Measurements from ENCODE around the gene PRKACA.
"Not testable (repeated sequence)": the region's sequence is repeated elsewhere in the genome, so short reads cannot be mapped to it uniquely, and the experiment has no call there.

The PRKACA gene

DNA sequence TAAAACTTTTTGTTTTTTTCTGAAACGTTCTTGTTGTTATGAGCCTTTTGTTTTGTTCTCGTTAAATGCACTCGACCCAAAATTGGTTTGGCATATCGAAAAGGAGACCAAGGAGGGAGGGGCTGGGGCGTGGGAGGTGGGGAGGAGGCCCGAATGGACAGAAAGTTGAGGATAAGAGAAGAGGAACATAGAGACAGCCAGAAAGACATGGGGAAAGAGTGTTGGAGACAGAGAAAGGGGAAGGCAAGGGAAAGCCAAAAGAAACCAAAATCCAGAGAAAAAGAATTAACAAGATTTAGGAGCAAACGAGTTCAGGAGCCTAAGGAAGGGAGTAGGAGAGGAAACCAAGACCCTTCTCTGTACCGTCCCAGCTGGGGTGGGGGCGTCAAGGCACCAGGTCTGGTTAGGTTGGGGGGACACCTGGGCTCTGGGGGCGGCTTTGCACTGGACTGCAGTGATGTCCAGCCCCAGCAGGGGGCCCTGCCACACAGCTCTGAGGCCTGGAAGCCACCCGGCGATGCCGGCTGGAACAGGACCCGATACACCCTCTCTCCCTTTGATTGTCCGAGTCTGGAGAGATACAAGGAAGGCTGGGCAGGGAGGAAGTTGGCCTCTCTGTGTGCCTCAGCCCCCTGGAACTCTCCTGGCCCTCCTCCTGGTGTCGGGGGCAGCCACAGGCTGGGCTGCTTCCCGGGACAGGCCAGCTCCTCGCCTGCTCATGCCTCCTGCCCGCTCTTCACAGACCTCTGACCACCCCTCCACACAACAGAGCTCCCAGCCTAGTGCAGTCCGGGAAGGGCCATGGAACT lies 30.4 kb upstream of the PRKACA start:
- peak; percentile 50 for DNase-seq

DNA sequence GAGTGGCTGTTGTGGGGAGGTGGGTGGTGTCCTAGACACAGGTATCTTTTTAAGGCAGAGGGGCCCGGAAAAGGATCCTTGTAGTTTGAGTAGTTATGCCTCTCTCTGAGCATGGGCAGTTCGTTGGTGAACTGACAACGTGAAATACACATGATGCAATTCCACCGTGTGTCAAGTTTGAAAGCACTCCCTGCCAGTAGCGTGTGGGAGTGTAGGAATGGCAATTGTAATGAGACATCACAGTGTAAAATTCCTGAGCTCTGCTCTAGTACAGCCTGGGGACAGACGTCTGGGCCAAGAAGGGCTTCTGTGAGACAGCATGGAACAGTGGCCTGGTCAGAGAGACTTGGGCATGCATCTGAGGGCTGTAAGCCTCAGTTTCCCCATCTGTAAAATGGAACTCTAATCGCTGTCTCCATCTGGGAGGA lies 29.2 kb upstream of the PRKACA start:
- no peak for DNase-seq

DNA sequence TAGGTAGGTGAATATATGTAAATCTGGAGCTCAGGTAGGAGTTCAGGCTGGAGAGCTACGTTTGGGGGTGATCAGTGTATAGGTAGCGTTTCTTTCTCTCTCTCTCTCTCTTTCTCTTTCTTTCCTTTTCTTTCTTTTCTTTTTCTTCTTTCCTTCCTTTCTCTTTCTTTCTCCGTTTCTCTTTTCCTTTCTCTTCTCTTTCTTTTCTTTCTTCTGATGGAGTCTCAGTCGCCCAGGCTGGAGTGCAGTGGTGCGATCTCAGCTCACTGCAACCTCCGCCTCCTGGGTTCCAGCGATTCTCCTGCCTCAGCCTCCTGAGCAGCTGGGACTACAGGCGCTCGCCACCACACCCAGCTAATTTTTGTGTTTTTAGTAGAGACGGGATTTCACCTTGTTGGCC lies 28.6 kb upstream of the PRKACA start:
- not testable (repeated sequence) for DNase-seq

DNA sequence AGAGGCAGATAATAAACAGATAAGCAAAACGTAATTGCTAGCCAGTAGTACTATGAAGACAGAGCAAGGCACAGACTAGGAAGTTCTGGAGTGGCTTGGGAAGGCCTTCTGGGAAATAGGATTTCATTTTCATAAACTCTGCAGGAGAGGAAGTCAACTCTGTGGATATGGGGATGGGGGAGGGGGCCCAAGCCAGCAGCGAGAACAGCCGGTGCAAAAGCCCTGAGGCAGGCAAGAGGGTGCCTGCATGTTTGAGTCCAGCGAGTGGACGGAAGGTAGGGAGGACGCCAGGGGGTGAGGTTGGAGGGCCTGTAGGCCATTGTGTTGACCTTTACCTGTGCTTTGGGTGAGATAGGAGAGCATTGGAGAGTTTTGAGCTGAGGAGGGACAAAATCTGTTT lies 27.8 kb upstream of the PRKACA start:
- DNase-seq: no peak

DNA sequence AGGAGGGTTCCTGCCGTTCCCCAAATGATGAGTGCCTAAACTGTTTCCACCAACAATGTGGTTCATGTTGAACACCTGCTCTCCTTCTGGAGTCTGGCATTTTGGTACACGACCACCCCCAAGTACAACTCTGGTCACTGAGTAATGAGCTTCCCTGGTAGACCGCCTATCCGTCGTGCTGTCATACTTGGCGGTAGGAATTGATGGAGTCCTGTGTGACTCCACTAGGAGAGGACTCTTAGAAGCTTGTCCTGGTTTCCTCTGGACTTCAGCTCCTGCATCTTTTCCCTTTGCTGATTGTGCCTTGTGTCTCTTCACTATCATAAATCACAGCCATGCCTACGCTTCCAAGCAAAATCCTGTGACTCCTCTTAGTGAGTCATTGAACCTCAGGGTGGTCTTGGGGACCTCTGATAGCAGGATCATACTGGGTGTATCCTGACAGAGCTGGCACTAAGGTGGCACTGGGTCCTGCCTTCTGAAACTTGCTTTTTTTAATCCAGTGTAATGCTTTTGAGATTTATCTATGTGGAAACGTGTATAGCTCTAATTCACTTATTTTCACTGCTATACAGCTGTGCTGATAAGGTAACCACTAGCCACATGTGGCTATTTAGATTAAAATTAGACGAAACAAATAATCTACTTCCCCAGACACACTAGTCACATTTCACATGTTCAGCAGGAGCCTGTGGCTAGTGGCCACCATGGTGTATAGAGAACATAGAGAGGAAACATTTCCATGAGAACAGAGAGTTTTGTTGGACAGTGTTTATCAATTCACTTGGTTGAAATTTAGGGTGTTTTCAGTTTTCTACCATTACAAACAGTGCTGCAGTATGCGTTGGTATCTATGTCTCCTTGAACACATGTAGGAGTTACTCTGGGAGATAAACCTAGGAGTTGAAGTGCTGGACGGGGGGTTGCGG lies 25.0 kb upstream of the PRKACA start:
- DNase-seq: no peak

DNA sequence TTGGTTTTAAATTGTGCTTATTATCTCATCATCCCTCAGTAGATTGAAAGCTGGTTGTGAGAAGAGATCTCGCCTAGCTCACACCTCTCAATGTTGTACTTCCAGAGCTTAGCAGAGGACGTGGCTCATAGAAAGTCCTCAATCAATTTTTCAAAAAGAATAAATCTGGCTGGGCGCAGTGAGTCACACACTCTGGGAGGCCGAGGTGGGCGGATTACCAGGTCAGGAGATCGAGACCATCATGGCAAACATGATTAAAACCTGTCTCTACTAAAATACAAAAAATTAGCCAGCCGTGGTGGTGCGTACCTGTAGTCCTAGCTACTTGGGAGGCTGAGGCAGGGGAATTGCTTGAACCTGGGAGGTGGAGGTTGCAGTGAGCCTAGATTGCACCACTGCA lies 23.5 kb upstream of the PRKACA start:
- no peak for DNase-seq

DNA sequence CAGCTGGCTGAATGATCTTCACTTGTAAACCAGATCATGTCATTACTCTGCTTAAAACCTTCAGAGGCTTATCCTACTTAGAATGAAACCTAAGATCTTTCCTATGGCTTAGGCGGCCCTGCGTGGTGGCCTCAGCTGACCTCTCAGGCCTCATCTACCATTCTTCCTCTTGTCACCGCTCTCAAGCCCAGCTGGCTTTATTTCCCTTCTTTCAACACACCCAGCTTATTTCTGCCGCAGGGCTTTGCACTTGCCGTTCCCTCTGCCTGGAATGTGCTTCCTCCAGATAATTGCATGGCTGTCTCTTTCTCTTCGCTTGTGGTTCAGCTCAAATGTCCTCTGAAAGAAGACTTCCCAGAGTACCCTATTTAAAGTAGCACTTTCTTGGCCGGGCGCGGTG lies 22.4 kb upstream of the PRKACA start:
- no peak for DNase-seq

DNA sequence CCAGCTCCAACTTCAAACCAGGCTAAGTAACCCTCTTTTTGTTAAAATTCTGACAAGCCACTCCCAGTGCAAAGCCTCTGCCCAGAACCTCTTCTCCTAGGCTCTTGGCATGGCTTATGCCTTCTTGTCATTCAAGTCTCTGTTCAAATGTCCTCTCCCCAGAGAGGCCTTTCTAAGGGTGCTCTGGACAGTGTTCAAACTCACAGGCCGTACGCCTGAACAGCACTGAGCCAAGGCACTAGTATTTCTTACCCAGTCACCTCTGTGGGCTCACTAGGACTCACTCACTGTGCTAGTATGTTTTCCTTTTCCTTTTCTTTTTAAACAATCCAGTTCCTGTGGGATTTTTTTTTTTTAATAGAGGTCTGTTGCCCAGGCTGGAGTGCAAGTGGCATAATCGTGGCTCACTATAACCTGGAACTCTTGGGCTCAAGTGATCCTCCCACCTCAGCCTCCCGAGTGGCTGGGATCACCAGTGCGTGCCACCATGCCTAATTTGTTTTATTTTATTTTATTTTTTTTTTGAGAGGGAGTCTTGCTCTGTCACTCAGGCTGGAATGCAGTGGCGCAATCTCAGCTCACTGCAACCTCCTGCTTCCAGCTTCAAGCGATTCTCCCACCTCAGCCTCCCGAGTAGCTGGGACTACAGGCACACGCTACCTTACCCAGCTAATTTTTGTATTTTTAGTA lies 21.2 kb upstream of the PRKACA start:
- no peak for DNase-seq

DNA sequence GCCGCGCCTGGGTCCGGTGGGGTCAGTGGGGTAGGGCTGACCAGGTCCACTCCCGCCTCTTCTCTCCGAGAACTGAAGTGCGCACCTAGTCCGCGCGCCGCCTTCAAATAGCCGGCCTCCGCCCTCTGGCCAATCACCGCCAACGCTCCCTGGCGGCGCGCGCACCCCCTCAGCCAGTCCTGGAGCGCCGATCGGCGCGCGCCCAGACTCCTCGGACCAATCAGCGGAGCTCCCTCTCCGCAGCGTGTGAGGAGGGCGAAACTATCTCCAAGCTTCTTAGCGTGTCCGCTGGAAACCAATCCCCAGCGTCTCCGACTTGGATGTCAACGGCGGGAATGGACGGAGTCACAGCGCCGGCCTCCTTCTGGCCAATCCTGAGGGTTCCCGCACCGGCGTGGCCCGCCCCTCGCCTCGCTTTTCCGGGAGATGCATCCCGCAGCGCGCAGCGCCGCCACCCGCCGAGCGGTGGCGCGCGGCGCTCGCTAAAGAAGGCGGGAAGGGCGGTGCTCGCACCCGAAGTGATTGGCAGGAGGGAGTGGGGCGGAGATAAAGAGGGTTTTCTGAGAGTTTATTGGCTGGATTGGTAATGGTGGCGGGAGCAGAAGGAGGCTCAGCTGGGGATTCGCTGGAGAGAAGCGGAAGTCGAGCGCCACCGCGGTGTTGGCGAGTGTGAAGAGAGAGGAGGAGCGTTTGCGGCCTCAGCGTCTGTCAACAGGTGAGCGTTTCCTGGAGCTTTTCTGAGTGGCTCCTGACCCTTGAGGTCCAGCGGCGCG lies 19.1 kb upstream of the PRKACA start, which contains the start of gene ASF1B:
Gene ASF1B, minus strand, starts transcription at position 81 of the 773 bp plus-strand sequence. CDS start 133 bp downstream, outside the sequence.
- DNase-seq: peak; percentile 100

DNA sequence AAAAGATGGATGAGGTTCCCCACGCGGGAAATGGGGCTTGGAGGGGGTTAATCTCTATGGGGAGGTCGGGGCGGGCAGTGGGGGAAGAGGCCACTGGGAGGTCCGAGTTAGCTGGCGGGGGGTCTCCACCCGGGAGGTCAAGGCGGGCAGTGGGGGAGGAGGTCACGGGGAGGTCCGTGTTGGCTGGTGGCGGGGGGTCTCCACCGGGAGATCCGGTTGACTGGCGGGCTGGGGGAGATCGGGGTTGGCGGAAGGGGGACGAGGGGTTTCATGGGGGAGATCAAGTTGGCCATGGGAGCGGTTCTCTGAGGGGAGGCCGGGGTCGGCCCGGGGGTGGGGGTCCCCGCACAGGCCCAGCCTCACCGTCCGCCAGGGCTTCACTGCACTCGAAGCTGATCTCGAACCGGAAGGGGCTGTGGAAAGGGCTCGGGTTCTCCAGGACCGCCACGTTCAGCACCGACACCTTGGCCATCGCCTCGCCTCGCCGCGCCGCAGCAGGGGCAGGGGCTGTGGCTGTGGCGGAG lies 18.5 kb upstream of the PRKACA start:
- no peak for DNase-seq

DNA sequence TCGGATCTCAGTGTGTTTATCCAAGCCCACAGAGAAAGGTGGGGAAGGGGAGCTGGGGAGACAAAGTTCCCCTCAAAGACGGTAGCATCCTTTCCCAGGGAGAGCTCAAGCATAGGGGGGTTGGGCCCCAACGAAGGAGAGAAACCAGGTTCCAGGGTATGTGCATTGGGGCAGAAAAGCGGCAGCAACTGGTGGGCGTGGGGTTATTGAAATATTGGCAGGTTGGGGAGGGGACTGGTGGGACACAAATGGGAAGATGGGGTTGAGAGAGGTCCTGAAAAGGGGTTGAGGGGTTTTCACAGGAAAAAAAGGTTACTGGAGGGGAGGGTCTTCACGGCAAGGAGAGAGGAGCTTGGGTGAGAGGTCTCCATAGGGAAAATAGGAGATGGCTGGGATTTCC lies 17.8 kb upstream of the PRKACA start:
- DNase-seq: no peak

DNA sequence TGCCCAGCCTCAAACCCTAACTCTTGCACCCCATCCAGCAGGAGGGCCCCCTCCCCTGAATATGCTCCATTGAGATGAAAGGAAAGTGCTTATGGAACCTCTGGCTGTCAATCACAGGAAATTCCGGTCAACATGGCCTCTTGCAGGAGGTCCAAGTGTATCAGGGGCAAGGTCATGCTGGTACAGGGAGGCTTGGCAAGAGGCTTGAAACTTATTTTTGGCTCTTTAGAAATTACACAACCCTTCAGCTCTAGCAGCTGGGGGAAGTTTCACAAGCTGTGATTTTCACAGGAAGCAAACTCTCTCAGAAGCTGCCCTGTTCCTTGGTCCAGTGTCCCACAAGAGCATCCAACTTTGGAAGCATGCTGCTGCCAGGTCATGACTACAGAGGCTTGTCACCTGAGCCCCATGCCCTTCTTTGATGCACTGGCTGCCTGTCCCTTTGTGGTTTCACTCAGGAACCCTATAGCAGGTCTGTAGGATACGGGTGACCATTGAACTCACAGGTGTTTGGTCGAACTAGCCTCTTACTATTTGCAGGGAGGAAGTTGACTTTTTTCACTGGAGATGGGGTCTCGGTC lies 10.5 kb upstream of the PRKACA start:
- no peak for DNase-seq

DNA sequence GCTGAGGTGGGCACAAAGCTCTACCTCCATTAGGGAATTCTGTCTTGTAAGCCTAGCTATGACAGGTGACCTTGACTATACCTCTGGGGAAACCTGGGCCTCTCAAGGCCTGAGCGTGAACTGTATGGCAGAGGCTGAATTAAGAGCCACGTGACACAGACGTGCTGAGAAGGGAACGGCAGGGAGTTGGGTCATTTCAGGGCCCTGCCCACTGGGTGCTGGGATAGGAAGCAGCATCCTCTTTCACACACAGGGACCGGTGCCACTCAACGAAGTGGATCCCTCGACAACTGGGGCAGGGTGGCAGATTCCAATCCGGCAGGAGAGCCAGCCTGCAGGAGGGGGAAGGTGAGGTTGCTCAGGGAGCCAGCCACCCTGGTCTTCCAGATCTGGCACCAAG lies 9.6 kb upstream of the PRKACA start:
- no peak for DNase-seq

DNA sequence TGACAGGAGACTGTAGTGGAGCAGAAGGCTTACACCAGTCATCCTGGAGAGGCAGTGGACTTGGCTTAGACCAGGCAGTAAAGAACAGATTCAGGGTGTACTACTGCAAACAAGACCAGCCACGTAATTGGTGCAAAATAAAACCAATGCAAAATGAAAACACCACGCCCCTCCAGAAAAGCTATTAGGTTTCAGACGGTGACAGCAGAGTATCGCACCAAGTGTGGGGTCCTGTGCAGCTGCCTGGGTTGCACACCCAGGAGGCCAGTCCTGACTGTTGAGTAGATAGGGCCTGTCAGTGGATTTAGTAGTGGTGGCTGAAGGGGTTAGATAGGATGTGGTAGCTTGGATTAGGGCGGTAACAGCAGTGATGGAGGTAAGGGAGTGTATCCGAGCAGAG lies 5.4 kb upstream of the PRKACA start:
- DNase-seq: no peak

DNA sequence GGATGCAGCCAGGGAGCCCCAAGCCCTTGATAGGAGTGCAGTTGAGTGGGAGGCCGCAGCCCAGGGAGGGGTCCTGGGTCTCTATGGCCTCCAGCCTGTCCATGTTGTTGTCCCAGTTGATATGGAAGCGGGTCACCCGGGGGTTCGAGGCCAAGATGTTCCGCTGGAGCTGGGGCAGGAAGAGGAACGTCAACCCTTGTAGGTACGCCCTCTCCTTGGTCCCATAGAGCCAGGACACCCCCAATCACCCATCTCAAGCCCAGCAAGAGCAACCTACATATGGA lies 2.9 kb upstream of the PRKACA start:
- DNase-seq: no peak

DNA sequence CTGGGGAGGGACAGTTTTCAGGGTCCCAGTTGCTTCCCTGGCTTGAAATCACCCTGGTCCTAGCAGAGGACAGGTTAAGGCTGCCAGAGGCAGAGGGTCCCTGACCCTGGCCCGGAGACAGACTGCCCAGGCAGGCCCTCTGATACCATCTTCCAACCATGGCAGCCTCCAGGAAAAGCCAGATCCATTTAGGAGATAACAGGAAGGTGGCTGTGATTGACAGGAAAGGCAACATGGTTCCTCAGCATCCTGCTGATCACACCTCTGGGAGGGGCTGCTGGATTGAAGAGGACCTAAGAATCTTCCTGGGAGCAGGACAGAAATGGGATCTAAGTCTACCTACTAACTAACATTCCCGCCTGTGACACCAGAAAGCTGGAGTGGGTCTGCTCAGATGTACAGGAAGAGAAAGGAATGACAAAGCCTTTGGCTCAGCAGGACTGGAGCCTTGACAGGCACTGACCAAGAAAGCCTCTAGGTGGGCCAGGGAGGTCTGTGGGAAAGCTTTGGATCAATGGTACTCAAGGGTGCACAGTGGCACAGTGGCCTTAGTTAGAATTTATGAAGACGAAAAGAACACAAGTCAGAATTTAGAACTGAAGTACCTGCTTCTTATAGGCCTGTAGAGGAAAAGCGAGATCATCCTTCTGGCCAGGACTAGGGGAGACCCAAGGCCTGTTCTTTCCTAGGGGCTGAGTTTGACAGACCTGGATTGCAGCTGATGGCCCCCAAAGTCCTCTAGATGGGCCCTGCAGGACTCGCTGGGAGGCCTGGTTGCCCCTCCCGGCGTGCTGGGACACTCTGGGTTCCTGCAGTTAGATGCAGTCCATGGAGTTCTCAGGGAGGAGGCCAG lies 2.3 kb upstream of the PRKACA start:
- no peak for DNase-seq

DNA sequence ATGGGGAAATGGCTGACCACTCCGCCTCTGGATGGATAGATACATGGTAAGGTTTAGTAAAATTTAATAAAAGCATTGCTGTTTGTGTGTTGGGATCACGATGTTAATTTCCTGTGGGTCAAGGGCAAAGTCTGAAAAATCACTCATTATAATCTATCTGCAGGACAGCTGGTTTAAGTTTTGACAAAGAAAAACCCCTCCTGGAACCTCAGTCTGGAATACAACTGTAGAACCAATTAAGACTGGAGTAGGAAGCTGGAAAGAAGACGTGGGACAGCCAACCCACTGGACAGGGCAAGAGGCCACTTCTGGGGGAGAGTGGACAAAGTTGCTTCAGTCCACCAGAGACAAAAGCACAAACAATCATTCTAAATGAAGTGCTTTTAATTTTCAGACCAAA lies 1.6 kb upstream of the PRKACA start:
- DNase-seq: no peak

DNA sequence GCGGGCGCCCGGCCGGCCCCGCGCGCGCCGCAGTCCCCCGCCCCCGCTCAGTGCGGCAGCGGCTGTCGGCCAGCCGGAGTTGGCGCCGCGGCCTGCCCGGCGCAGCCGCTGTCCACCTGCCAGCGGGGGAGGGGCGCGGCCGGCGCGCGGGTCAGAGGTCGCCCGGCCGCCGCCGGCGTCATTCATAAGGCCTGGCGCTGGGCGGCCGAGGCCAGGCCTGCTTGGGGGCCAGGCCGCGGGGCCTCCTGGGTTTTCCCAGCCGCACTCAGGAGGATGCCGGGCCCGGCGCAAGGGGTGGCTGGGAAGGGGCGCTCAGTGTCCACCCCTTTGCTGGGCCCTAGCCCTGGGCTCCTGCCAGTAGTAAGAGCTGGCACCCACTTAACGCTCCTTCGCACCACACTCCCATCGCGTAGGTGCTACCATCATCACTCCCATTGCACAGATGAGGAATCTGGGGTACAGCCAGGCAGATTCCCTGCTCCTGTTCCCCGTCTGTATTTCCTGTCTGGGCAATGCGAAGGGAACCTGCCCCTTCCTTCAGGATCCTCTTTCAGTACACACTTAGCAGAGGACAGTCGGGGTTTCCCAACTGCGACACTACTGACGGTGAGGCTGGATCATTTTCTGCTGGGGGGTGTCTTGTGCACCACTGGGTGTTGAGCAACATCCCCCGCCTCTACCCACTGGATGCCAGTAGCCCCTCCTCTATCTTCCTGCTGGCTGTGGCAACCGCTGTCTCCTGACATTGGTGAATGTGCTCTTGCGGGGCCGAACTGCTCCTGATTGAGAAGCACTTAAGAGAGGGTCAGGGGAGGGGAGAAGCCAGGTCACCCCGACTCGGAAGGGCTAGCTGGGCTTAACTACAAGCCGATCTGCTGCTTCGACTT lies 846 bp upstream of the PRKACA start:
- DNase-seq: no peak

DNA sequence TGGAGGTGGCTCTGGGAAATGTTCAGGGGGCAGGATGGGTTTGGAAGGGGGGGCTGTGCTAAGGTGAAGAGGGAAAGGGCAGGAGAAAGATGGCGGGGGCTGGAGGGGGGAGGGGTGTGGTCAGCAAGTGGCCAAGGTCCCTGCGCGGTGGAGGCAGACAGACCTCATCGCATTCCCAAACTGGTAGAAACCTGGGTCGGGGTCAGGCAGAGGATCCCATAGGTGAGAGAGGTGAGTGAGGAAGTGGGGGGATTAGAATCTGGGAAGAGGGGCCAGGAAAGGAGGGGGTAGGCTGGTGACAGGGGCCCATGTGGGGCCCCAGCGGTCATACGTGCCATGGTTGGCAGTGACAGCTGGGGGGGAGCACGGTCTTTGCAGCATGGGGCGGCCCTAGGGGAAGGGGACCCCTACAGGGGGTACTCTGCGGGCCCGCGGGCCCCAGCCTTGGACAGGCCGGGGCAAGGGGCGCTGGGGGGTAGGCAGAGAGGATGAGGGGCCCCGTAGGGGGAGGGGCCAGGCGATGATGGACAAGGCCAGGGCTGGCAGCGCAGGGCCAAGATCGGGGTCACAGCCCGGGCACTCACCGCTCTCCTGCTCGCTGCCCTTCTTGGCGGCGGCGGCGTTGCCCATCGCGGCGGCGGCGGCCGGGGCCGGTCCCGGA lies 514 bp downstream of the PRKACA start:
- DNase-seq: no peak

DNA sequence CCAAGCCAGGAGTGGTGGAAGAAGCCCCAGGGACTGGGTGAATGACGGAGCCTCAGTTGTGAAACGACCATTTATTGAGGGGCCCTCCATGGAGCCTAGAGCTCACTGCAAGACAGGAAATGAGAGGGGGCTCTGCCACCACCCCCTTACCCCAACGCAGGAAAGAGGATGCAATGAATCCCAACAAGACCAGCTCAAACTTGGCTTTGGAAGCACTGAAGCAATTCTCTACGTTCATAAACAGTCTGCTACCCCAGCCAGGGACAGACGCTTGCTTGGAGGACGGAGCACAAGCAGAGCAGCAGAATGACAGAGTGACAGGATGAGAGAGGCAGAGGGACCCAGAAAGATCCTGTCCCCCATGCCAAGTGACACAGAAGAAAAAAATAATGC lies 1.0 kb downstream of the PRKACA start:
- no peak for DNase-seq
